Neuronal stem cell (in vitro differentiated cells): ENCODE data around the gene TM9SF3. TPM values are rescaled to one million over a fixed set of nuclear protein-coding genes. Genes with fewer than 3 reads are reported as not detected.

Experiments
- DNase-seq: peaks from one replicate; pipeline ENCODE4 v3.0.0-alpha.2; 2013; ENCODE audit warnings: low spot score
- H2AFZ ChIP-seq: one replicate; pipeline ENCODE4 v1.6.1; 2013; ENCODE audit warnings: mild to moderate bottlenecking, low read length, inconsistent platforms
- H2AK5ac ChIP-seq: 2 replicates; pipeline ENCODE4 v1.6.1; 2013; ENCODE audit warnings: low read depth, mild to moderate bottlenecking, inconsistent platforms, low read length, moderate library complexity, mixed read lengths
- H2BK120ac ChIP-seq: 2 replicates; pipeline ENCODE4 v1.6.1; 2013; ENCODE audit warnings: low read depth, mild to moderate bottlenecking, inconsistent platforms, low read length, moderate library complexity, mixed read lengths
- H2BK12ac ChIP-seq: one replicate; pipeline ENCODE4 v1.6.1; 2013; ENCODE audit warnings: low read length, inconsistent platforms
- H2BK15ac ChIP-seq: 2 replicates; pipeline ENCODE4 v1.6.1; 2013; ENCODE audit warnings: mild to moderate bottlenecking, low read length, inconsistent platforms, mixed read lengths
- H2BK5ac ChIP-seq: one replicate; pipeline ENCODE4 v1.6.1; 2013; ENCODE audit warnings: inconsistent platforms, mild to moderate bottlenecking, low read length, moderate library complexity
- H3K14ac ChIP-seq: one replicate; pipeline ENCODE4 v1.6.1; 2013; ENCODE audit warnings: low read length, inconsistent platforms
- H3K18ac ChIP-seq: 2 replicates; pipeline ENCODE4 v1.6.1; 2013; ENCODE audit warnings: low read length, inconsistent platforms
- H3K23ac ChIP-seq: 2 replicates; pipeline ENCODE4 v1.6.1; 2013; ENCODE audit warnings: low read depth, mild to moderate bottlenecking, mixed read lengths, low read length, inconsistent platforms; ENCODE audit not compliant: poor library complexity
- H3K27ac ChIP-seq: replicated peaks from 3 replicates; pipeline ENCODE4 v1.5.1; 2013; ENCODE audit warnings: low read length, inconsistent platforms
- H3K27me3 ChIP-seq, 3 experiments: 2 replicates each; pipeline ENCODE4 v1.6.1; 2013; ENCODE audit warnings: low read length in 3 of 3, mild to moderate bottlenecking in 2 of 3, inconsistent platforms in 1 of 3, low read depth in 1 of 3, mixed read lengths in 1 of 3, moderate library complexity in 1 of 3; ENCODE audit not compliant: control insufficient read depth in 3 of 3, insufficient read depth in 3 of 3
- H3K36me3 ChIP-seq, 2 donors: replicated peaks in 1 of 2; 2 replicates each; pipeline ENCODE4 v1.6.1; 2013; ENCODE audit warnings: low read length in 2 of 2; ENCODE audit not compliant: control insufficient read depth in 2 of 2, insufficient read depth in 2 of 2
- H3K4ac ChIP-seq: 2 replicates; pipeline ENCODE4 v1.6.1; 2013; ENCODE audit warnings: inconsistent platforms, mild to moderate bottlenecking, low read length, moderate library complexity
- H3K4me1 ChIP-seq, 2 donors: 1 replicate in 1 of 2; 2 replicates in 1 of 2; pipeline ENCODE4 v1.6.1; 2013; ENCODE audit warnings: low read length in 2 of 2, low read depth in 1 of 2; ENCODE audit not compliant: control insufficient read depth in 2 of 2, insufficient read depth in 1 of 2
- H3K4me2 ChIP-seq: one replicate; pipeline ENCODE4 v1.6.1; 2013; ENCODE audit warnings: mild to moderate bottlenecking, low read length, inconsistent platforms; ENCODE audit not compliant: insufficient read depth, poor library complexity, severe bottlenecking
- H3K4me3 ChIP-seq, 2 donors: 2 replicates each; pipeline ENCODE4 v1.5.1; 2013; ENCODE audit warnings: low read length in 2 of 2, mild to moderate bottlenecking in 2 of 2, inconsistent platforms in 1 of 2, moderate library complexity in 1 of 2
- H3K79me1 ChIP-seq: one replicate; pipeline ENCODE4 v1.6.1; 2013; ENCODE audit warnings: low read depth, mild to moderate bottlenecking, inconsistent platforms, low read length, moderate library complexity
- H3K9ac ChIP-seq: one replicate; pipeline ENCODE4 v1.6.1; 2013; ENCODE audit warnings: mild to moderate bottlenecking, low read depth, low read length, inconsistent platforms; ENCODE audit not compliant: poor library complexity
- H3K9me3 ChIP-seq, 2 donors: replicated peaks in 1 of 2; 2 replicates each; pipeline versions ENCODE3 to v1.6.1; 2013; ENCODE audit warnings: low read length in 2 of 2, mild to moderate bottlenecking in 2 of 2, inconsistent platforms in 1 of 2, low read depth in 1 of 2, mixed read lengths in 1 of 2, moderate library complexity in 1 of 2; ENCODE audit not compliant: control insufficient read depth in 2 of 2, insufficient read depth in 1 of 2
- H4K8ac ChIP-seq: one replicate; pipeline ENCODE4 v1.6.1; 2013; ENCODE audit warnings: low read depth, mild to moderate bottlenecking, inconsistent platforms, low read length, moderate library complexity
- H4K91ac ChIP-seq: one replicate; pipeline ENCODE4 v1.6.1; 2013; ENCODE audit warnings: low read length, low read depth, mild to moderate bottlenecking, inconsistent platforms; ENCODE audit not compliant: poor library complexity
- WGBS, 2 donors: extraction: QIAGEN DNeasy Blood & Tissue Kit; methylation state at CpG; one replicate each; pipeline ENCODE4 v1.1.7; 2013; ENCODE audit warnings: missing lambda C conversion rate in 2 of 2, mixed read lengths in 1 of 2; ENCODE audit not compliant: insufficient read length in 2 of 2, insufficient replicate concordance in 1 of 2; ENCODE audit errors: extremely low coverage in 2 of 2; 5-methylcytosine and 5-hydroxymethylcytosine counted together
- polyA plus RNA-seq, 2 experiments: library from polyadenylated mRNA; stranded (reverse); fragments of 200-250 nt; gene quantifications; one replicate each; pipeline ENCODE4 v1.2.3, GENCODE V29; 2013

The TM9SF3 gene
- 37.0 TPM for polyA plus RNA-seq (2013, experiment 1 of 2)
- 37.5 TPM for polyA plus RNA-seq (2013, experiment 2 of 2)

- no peak within 1 kb of the TSS for H2BK12ac ChIP-seq
Observed at GRCh38 chr10:96586419-96587263, at the start of gene TM9SF3. Gene TM9SF3 (minus strand): TSS chr10:96587012. CDS start chr10:96586835, 177 bp downstream.

DNA sequence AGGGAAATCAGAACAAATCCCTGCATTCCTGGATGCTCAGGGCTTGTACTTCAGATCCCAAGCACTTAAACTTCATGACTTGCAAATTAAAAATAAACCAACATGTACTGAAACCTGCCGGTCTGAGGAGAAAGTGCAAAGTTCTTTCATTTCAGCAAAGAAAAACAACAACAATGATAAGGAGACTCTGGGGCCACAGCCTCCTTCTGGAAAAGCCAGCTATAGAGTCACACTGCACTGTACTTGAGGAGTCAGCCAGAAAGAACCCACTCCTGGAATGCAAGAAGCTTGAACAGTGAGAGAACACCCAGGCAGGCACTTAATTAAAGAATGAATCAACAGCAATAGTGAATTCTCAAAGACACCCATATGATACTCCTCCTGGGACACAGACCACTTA, 49.7 kb upstream of the TM9SF3 start:
- no CpG with 5 or more reads among the region's 1 CpG for WGBS, 2 donors
- no peak for DNase-seq
- Histone ChIP-seq H3K27me3 (peaks cover 0 to 3% (median 0%) of the 10 kb centered on the region in 3 experiments), H3K4me2 (no peak overlapping the region), H3K4me1 (peaks cover 0 to 16% of the 10 kb centered on the region in 2 donors), H3K14ac (no peak overlapping the region), H2AFZ (peak overlapping the region; percentile 30), H3K27ac (no peak overlapping the region), H2BK15ac (no peak overlapping the region), H3K18ac (no peak overlapping the region), H2BK12ac (no peak overlapping the region), H3K4ac (no peak overlapping the region), H3K9ac (no peak overlapping the region), H3K9me3 (no peaks in the 10 kb centered on the region), H3K4me3 (no peak overlapping the region), H2BK120ac (no peak overlapping the region), H3K23ac (no peak overlapping the region), H2AK5ac (no peak overlapping the region), H3K79me1 (no peaks in the 10 kb centered on the region), H4K91ac (no peak overlapping the region), H3K36me3 (no peaks in the 10 kb centered on the region), H4K8ac (no peak overlapping the region), H2BK5ac (no peak overlapping the region)

More at GRCh38 chr10:96586419-96587263, at the start of gene TM9SF3:
- Histone ChIP-seq H3K4me3 (peak within 1 kb of the TSS; percentile 74 to 97), H2BK120ac (peak within 1 kb of the TSS; percentile 91), H4K8ac (peak within 1 kb of the TSS; percentile 65), H4K91ac (no peak within 1 kb of the TSS), H3K79me1 (peaks cover 8% of the 10 kb centered on the region), H3K18ac (peak within 1 kb of the TSS; percentile 99), H2AK5ac (peak within 1 kb of the TSS; percentile 96), H3K9ac (peak within 1 kb of the TSS; percentile 99), H3K27me3 (no peaks in the 10 kb centered on the region), H3K4ac (peak within 1 kb of the TSS; percentile 84), H2BK15ac (peak within 1 kb of the TSS; percentile 49), H3K9me3 (no peaks in the 10 kb centered on the region), H2AFZ (peak within 1 kb of the TSS; percentile 96), H3K23ac (peak within 1 kb of the TSS; percentile 96), H3K36me3 (peaks cover 0 to 5% of the 10 kb centered on the region in 2 donors), H2BK5ac (peak within 1 kb of the TSS; percentile 87), H3K4me1 (peaks cover 4 to 15% of the 10 kb centered on the region in 2 donors), H3K14ac (peak within 1 kb of the TSS; percentile 94), H3K4me2 (peak within 1 kb of the TSS; percentile 89), H3K27ac (peak within 1 kb of the TSS; percentile 90)
- WGBS, 2 donors = no CpG with 5 or more reads among the region's 107 CpGs
- peak; percentile 86 for DNase-seq

- H2BK120ac ChIP-seq = no peak overlapping the region
- no peak overlapping the region for H3K4ac ChIP-seq
- no peak overlapping the region for H2BK12ac ChIP-seq
- no peak overlapping the region for H2BK15ac ChIP-seq
- no peaks in the 10 kb centered on the region for H3K27me3 ChIP-seq
- H3K79me1 ChIP-seq = no peaks in the 10 kb centered on the region
- H3K9ac ChIP-seq = no peak overlapping the region
- H3K36me3 ChIP-seq = no peaks in the 10 kb centered on the region
- H3K18ac ChIP-seq = no peak overlapping the region
- peaks cover 0 to 16% of the 10 kb centered on the region in 2 donors for H3K4me1 ChIP-seq
- no peak overlapping the region for H4K8ac ChIP-seq
- no peak overlapping the region for H3K23ac ChIP-seq
- H3K14ac ChIP-seq = no peak overlapping the region
- peak overlapping the region in 1 of 2 donors; percentile 1 for H3K4me3 ChIP-seq
- no CpG with 5 or more reads among the region's 4 CpGs for WGBS, 2 donors
- H3K4me2 ChIP-seq = no peak overlapping the region
- no peaks in the 10 kb centered on the region for H3K9me3 ChIP-seq
- peak overlapping the region; percentile 66 for H2AFZ ChIP-seq
- H2AK5ac ChIP-seq = no peak overlapping the region
- no peak overlapping the region for H4K91ac ChIP-seq
- H2BK5ac ChIP-seq = no peak overlapping the region
- no peak for DNase-seq
- H3K27ac ChIP-seq = no peak overlapping the region
Observed at GRCh38 chr10:96632974-96633710, 46.3 kb upstream of the TM9SF3 start.

DNA sequence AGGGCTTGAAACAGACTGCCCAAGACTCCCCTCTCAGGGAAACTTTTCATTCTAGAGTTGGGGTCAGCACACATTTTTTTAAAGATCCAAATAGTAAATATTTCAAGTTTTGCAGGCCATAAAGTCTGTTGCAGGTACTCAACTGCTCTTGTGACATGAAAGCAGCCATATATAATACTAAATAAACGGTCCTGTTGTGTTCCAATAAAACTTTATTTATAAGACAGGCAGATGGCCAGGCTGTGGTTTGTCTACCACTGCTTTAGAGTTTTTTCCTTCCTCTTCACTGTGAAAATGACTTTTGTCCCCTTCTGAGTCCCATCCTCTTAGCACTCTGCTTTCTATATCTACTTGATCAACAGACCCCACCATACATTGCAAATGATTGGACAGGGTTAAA, 40.5 kb upstream of the TM9SF3 start:
- Histone ChIP-seq H2AFZ (peak overlapping the region; percentile 35), H3K4ac (no peak overlapping the region), H3K79me1 (no peaks in the 10 kb centered on the region), H3K9ac (no peak overlapping the region), H4K91ac (no peak overlapping the region), H3K4me2 (no peak overlapping the region), H2BK120ac (no peak overlapping the region), H4K8ac (no peak overlapping the region), H2BK12ac (no peak overlapping the region), H2AK5ac (no peak overlapping the region), H3K23ac (no peak overlapping the region), H3K36me3 (no peaks in the 10 kb centered on the region), H3K14ac (no peak overlapping the region), H3K18ac (no peak overlapping the region), H3K27ac (no peak overlapping the region), H3K27me3 (no peaks in the 10 kb centered on the region), H3K4me3 (no peak overlapping the region), H2BK15ac (no peak overlapping the region), H2BK5ac (no peak overlapping the region), H3K9me3 (no peaks in the 10 kb centered on the region), H3K4me1 (peaks cover 0 to under 1% of the 10 kb centered on the region in 2 donors)
- DNase-seq = no peak
- WGBS, 2 donors = no CpG with 5 or more reads among the region's 1 CpG
